ENCODE results near the gene TMEM107. TPM values are rescaled to one million over a fixed set of nuclear protein-coding genes. Genes with fewer than 3 reads are reported as not detected.
A peak's percentile ranks its signal among the peaks of the same experiment; 100 is the strongest.

TMEM107 gene
- total RNA-seq, 4 donors from 2014 or later = 15.9 to 21.0 (median 17.6) TPM

DNA sequence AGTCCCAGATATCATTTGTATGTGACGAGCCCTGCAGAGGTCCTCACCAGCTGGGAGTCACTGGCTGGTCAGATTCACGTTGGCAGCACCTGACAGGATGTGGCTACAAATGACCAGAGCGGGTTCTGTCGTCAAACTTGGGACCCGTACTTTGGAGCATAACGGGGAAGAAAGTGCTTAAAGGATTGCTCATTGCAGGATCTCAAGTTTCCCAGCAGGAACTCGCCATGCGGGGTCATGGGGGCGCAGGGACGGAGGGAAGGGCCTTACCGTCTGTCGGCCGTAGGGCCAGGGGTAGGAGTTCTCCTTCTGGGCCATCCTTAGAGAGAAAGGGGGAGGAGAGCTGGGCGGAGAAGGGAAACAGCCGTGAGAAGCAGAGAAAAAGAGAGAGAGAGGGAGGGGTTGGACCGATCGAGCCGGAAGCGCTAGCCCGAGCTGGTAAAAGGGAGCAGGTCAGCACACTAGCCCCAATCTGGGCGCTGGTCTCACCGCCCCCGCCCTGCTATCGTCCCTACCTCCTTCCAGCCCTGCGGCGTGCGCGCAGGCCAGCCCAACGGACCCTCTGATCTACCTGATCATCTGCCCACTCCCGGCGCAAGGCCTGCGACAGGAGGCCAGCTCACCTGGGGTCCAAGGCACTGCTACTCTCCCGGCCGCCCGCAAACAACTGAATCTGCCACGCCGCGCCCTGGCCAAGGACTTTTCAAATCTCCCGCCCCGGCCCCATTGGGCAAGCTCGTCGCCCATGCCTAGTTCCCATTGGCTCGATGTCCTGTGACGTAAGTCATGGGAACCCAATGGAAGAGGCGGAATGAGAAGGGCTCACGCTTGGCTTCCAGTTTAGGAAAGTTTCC, 34.0 kb upstream of the TMEM107 start, which contains the start of gene AURKB:
TSS of gene AURKB (minus strand) at position 669 of the 854 bp plus-strand sequence. CDS start at position 318, 351 bp downstream.
- intact Hi-C loops (cut with DNase I; ENCODE audit: low total_unique reads) = no loop called here
- DNase-seq (ENCODE audit: low spot score in 2 of 2) = peak; percentile 96 to 98
- peak within 1 kb of the TSS; percentile 25 for H3K4me3 ChIP-seq (ENCODE audit: low read depth, poor library complexity, severe bottlenecking)
- TF ChIP-seq POLR2A (IDR thresholded peaks at IDR 0.05) = no peak
- TF ChIP-seq CTCF (IDR thresholded peaks at IDR 0.05) = no peak
- WGBS, 2 donors = 3% methylated on average over 46 of the region's 46 CpGs

- no peak for DNase-seq (ENCODE audit: low spot score in 2 of 2)
- WGBS, 2 donors = 87 to 88% methylated on average over 12 of the region's 12 CpGs
- intact Hi-C loops (cut with DNase I; ENCODE audit: low total_unique reads) = no loop called here
- no peak for TF ChIP-seq POLR2A (IDR thresholded peaks at IDR 0.05)
- TF ChIP-seq CTCF (IDR thresholded peaks at IDR 0.05) = no peak
- H3K4me3 ChIP-seq (ENCODE audit: low read depth, poor library complexity, severe bottlenecking) = no peak overlapping the region
These were observed 30.4 kb upstream of the TMEM107 start for GRCh38 chr17:8206536-8206935.

DNA sequence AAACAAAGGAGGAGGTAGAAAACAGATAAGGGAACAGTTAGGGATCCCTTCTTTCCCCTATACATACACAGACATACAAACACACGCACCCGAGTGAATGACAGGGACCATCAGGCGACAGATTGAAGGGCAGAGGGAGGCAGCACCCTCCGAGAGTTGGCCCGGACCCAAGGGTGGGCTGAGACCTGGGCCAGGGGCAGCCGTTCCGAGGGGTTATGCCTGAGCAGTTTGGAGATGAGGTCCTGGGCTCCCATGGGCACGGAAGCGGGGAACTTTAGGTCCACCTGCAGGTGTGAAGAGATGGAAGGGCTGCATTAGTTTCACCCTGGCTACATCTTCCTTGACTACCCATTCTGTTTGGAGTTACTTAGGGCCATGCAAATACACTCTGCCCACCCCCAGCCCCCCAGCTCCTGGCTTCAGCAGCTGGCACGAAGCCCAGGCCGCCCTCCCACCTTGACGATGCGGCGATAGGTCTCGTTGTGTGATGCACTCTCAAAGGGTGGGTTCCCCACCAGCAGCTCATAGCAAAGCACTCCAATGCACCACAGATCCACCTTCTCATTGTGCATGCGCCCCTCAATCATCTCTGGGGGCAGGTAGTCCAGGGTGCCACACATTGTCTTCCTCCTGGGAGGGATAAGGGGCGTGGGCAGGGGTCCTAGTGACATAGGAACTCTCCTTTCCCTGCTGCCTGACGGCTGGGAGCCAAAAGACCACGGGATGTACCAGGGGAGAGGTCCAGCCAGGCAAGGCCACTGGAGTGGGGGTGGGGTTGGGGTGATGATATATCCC, 28.8 kb upstream of the TMEM107 start:
- intact Hi-C loops (cut with DNase I; ENCODE audit: low total_unique reads) = no loop called here
- TF ChIP-seq CTCF (IDR thresholded peaks at IDR 0.05) (no peak), POLR2A (IDR thresholded peaks at IDR 0.05) (no peak)
- 85 to 86% methylated on average over 19 of the region's 19 CpGs for WGBS, 2 donors
- DNase-seq (ENCODE audit: low spot score in 2 of 2) = no peak
- H3K4me3 ChIP-seq (ENCODE audit: low read depth, poor library complexity, severe bottlenecking) = no peak overlapping the region

DNA sequence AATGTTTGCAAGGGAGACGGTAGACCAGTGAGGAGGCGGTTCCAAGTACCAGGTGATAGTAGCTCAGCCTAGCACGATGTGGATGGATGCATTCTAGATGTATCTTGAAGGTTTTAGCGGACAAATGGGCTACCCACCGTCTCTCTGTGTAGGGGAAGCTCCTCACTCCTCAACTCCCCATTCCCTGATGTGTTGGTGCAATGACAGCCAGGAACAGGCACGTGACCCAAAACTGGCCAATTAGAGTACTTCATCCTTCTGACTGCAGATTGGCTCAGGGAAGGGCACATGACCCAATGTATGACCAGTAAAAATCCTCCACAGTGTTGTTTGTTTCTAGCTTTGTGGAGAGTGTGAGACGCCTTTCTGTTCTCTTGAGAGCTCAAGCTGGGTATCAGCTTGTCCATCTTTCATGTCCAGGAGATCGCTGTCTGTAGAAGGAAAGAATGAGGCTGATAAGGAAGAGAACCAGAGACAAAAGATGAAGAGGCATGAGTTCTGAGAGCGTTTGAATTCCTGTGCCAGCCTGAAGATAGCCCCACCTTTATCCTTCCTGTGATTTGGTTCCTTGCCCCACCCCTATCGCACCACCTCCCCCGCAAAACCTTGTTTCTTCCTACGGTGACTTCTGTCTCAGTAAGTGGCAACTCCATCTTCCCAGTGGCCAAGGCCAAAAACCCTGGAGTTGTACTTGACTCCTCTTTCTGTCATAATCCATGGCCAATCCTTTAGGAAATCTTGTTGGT, 16.1 kb upstream of the TMEM107 start:
- TF ChIP-seq CTCF (IDR thresholded peaks at IDR 0.05) = no peak
- TF ChIP-seq POLR2A (IDR thresholded peaks at IDR 0.05) = peak in 1 of 2 donors; percentile 8
- 5 to 10% methylated on average over 12 of the region's 12 CpGs for WGBS, 2 donors
- H3K4me3 ChIP-seq (ENCODE audit: low read depth, poor library complexity, severe bottlenecking) = no peak overlapping the region
- DNase-seq (ENCODE audit: low spot score in 2 of 2) = peak; percentile 96
- intact Hi-C loops (cut with DNase I; ENCODE audit: low total_unique reads) = no loop called here

- intact Hi-C loops (cut with DNase I; ENCODE audit: low total_unique reads) = no loop called here
These were observed 14.3 kb upstream of the TMEM107 start for GRCh38 chr17:8190506-8190905.

More at GRCh38 chr17:8190506-8190905, 14.3 kb upstream of the TMEM107 start:
- TF ChIP-seq CTCF (IDR thresholded peaks at IDR 0.05) (no peak), POLR2A (IDR thresholded peaks at IDR 0.05) (no peak)
- H3K4me3 ChIP-seq (ENCODE audit: low read depth, poor library complexity, severe bottlenecking) = no peak overlapping the region
- WGBS, 2 donors = 35 to 42% methylated on average over 6 of the region's 6 CpGs
- no peak for DNase-seq (ENCODE audit: low spot score in 2 of 2)

All from lower leg skin (tissue), 4 donors.